ENCODE measurements around the gene BCL11A. TPM values are rescaled to one million over a fixed set of nuclear protein-coding genes. Genes with fewer than 3 reads are reported as not detected.

Gene BCL11A
- total and polyA plus RNA-seq, 2 of the 13 experiments (the other 11 are each of a cell fraction or from before 2014, with no cell fraction given), result not detected

DNA sequence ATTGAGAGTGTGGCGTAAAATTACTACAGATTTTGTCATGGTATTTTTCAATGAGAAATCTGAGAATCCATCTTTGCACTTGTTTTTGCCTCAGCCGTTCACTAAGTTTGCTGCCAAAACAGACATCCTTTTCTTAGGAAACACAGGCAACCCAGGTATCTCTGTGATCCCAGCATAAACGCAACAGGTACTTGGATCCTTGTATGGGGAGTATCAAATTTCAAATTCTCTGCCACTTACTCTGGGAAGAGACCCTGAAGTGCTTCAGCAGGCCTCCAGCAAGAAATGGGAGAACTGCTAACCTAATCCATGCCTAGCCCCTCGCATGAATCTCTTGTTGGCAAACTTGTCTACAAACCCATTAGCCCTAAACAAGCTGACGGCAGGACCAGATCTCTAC is 83.1 kb downstream of the BCL11A start (continued):
- no peak for TF ChIP-seq EP300 (IDR thresholded peaks at IDR 0.05; ENCODE audit: low read depth in 2 of 2, low read length in 2 of 2)
- no peak for TF ChIP-seq EP300 (CRISPR knock-in tag; IDR thresholded peaks at IDR 0.05; ENCODE audit: borderline replicate concordance)
- TF ChIP-seq, protein P1, sequence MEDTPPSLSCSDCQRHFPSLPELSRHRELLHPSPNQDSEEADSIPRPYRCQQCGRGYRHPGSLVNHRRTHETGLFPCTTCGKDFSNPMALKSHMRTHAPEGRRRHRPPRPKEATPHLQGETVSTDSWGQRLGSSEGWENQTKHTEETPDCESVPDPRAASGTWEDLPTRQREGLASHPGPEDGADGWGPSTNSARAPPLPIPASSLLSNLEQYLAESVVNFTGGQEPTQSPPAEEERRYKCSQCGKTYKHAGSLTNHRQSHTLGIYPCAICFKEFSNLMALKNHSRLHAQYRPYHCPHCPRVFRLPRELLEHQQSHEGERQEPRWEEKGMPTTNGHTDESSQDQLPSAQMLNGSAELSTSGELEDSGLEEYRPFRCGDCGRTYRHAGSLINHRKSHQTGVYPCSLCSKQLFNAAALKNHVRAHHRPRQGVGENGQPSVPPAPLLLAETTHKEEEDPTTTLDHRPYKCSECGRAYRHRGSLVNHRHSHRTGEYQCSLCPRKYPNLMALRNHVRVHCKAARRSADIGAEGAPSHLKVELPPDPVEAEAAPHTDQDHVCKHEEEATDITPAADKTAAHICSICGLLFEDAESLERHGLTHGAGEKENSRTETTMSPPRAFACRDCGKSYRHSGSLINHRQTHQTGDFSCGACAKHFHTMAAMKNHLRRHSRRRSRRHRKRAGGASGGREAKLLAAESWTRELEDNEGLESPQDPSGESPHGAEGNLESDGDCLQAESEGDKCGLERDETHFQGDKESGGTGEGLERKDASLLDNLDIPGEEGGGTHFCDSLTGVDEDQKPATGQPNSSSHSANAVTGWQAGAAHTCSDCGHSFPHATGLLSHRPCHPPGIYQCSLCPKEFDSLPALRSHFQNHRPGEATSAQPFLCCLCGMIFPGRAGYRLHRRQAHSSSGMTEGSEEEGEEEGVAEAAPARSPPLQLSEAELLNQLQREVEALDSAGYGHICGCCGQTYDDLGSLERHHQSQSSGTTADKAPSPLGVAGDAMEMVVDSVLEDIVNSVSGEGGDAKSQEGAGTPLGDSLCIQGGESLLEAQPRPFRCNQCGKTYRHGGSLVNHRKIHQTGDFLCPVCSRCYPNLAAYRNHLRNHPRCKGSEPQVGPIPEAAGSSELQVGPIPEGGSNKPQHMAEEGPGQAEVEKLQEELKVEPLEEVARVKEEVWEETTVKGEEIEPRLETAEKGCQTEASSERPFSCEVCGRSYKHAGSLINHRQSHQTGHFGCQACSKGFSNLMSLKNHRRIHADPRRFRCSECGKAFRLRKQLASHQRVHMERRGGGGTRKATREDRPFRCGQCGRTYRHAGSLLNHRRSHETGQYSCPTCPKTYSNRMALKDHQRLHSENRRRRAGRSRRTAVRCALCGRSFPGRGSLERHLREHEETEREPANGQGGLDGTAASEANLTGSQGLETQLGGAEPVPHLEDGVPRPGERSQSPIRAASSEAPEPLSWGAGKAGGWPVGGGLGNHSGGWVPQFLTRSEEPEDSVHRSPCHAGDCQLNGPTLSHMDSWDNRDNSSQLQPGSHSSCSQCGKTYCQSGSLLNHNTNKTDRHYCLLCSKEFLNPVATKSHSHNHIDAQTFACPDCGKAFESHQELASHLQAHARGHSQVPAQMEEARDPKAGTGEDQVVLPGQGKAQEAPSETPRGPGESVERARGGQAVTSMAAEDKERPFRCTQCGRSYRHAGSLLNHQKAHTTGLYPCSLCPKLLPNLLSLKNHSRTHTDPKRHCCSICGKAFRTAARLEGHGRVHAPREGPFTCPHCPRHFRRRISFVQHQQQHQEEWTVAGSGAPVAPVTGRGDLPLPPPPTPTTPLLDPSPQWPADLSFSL (CRISPR knock-in tag; IDR thresholded peaks at IDR 0.05), result no peak
- no peak for TF ChIP-seq ZBTB3 (CRISPR knock-in tag; IDR thresholded peaks at IDR 0.05; ENCODE audit: borderline replicate concordance, low read depth)
- TF ChIP-seq POGZ (CRISPR knock-in tag; IDR thresholded peaks at IDR 0.05), result no peak
- TF ChIP-seq, protein P2, sequence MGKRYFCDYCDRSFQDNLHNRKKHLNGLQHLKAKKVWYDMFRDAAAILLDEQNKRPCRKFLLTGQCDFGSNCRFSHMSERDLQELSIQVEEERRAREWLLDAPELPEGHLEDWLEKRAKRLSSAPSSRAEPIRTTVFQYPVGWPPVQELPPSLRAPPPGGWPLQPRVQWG (CRISPR knock-in tag; IDR thresholded peaks at IDR 0.05; ENCODE audit: borderline replicate concordance, low read depth), result no peak
- TF ChIP-seq GATAD1 (CRISPR knock-in tag; IDR thresholded peaks at IDR 0.05), result no peak
- TF ChIP-seq HOXA7 (CRISPR knock-in tag; IDR thresholded peaks at IDR 0.05), result no peak
- TF ChIP-seq ATF5 (CRISPR knock-in tag; IDR thresholded peaks at IDR 0.05; ENCODE audit: low read depth), result no peak
- TF ChIP-seq PAWR (CRISPR knock-in tag; IDR thresholded peaks at IDR 0.05; ENCODE audit: borderline replicate concordance), result no peak
- no peak for TF ChIP-seq FOXA3 (CRISPR knock-in tag; IDR thresholded peaks at IDR 0.05)
- no peak for TF ChIP-seq ZNF432 (CRISPR knock-in tag; IDR thresholded peaks at IDR 0.05; ENCODE audit: borderline replicate concordance)
- no peak for TF ChIP-seq POGK (CRISPR knock-in tag; conservative IDR thresholded peaks at IDR 0.05)
- TF ChIP-seq ZNF777 (CRISPR knock-in tag; IDR thresholded peaks at IDR 0.05), result no peak
- no peak for TF ChIP-seq ZSCAN31 (CRISPR knock-in tag; IDR thresholded peaks at IDR 0.05; ENCODE audit: low read depth)

Data from HepG2 (cell line).